AG04450 (cell line): Measurements from ENCODE around the gene MFSD6. TPM values are rescaled to one million over a fixed set of nuclear protein-coding genes. Genes with fewer than 3 reads are reported as not detected.

Experiments
- CTCF ChIA-PET: fragments of 300-600, 350-600 bp; formaldehyde crosslinking; extraction: SDS; loops from one replicate; lab custom pipeline; 2022; ENCODE audit warnings: antibody characterized with exemption, inconsistent platforms; lab: Charles Lee
- POLR2A ChIA-PET: fragments of 350-600 bp; formaldehyde crosslinking; extraction: SDS; loops from one replicate; lab custom pipeline; 2021; ENCODE audit warnings: antibody characterized with exemption, inconsistent platforms; lab: Yijun Ruan, JAX
- DNase-seq: peaks from one replicate; pipeline ENCODE4 v3.0.0-alpha.2; 2011; ENCODE audit warnings: low read depth, low spot score
- H3K27ac ChIP-seq: one replicate; pipeline ENCODE4 v1.5.1; 2012; ENCODE audit warnings: low read depth, low read length, control low read depth
- H3K27me3 ChIP-seq: one replicate; pipeline ENCODE4 v1.6.0; 2012; ENCODE audit warnings: low read length; ENCODE audit not compliant: control insufficient read depth, insufficient read depth
- H3K4me3 ChIP-seq: 2 replicates; pipeline ENCODE4 v1.5.1; 2011; ENCODE audit warnings: mild to moderate bottlenecking, low read depth, low read length, control low read depth
- H3K9me3 ChIP-seq: 2 replicates; pipeline ENCODE4 v1.5.1; 2012; ENCODE audit warnings: low read length; ENCODE audit not compliant: control insufficient read depth, insufficient read depth
- CTCF ChIP-seq: IDR thresholded peaks from 2 replicates; pipeline ENCODE4 v1.5.1; 2011; ENCODE audit warnings: low read depth, low read length, control low read depth, inconsistent platforms
- polyA plus RNA-seq: library from polyadenylated mRNA; depleted of rRNA; stranded (reverse); fragments of >200 nt; gene quantifications from 2 replicates; pipeline ENCODE4 v1.2.3, GENCODE V29; 2011

The MFSD6 gene
- polyA plus RNA-seq, 1 experiment = 12.9 TPM

- POLR2A ChIA-PET = interaction anchor here (0.7 kb wide), 1 partner anchor 901 kb away, joined by 4 read pairs; no protein-coding TSS in a partner anchor
- CTCF ChIA-PET = interaction anchor here (0.7 kb wide), 1 partner anchor 9 kb away, joined by 3 read pairs; no protein-coding TSS in a partner anchor
- no peak for TF ChIP-seq CTCF
Measured at GRCh38 chr2:190455358-190456095, 47.4 kb downstream of the MFSD6 start.

GRCh38 chr2:190456833-190457232 is 48.7 kb downstream of the MFSD6 start:
- CTCF ChIA-PET = no interaction called here
- POLR2A ChIA-PET = no interaction called here
- no peak for DNase-seq
- no peak overlapping the region for H3K27ac ChIP-seq
- no peak for TF ChIP-seq CTCF
- no peak overlapping the region for H3K4me3 ChIP-seq
- H3K27me3 ChIP-seq = no peaks in the 10 kb centered on the region
- no peaks in the 10 kb centered on the region for H3K9me3 ChIP-seq

More at GRCh38 chr2:190455358-190456095, 47.4 kb downstream of the MFSD6 start:
- no peaks in the 10 kb centered on the region for H3K27me3 ChIP-seq
- H3K4me3 ChIP-seq = no peak overlapping the region
- no peak overlapping the region for H3K27ac ChIP-seq
- no peak for DNase-seq
- no peaks in the 10 kb centered on the region for H3K9me3 ChIP-seq

- no peak for DNase-seq
- Histone ChIP-seq H3K27me3 (no peaks in the 10 kb centered on the region), H3K4me3 (no peak overlapping the region), H3K9me3 (no peaks in the 10 kb centered on the region), H3K27ac (no peak overlapping the region)
- TF ChIP-seq CTCF = no peak
- CTCF ChIA-PET = interaction anchor here (0.7 kb wide), 1 partner anchor 877 kb away, joined by 3 read pairs; the partner anchor contains the start of gene SLC40A1
- POLR2A ChIA-PET = no interaction called here
Measured at GRCh38 chr2:190457256-190457655, 49.1 kb downstream of the MFSD6 start.

- Histone ChIP-seq H3K27ac (no peak overlapping the region), H3K9me3 (no peaks in the 10 kb centered on the region), H3K27me3 (no peaks in the 10 kb centered on the region), H3K4me3 (no peak overlapping the region)
- ChIA-PET CTCF (no interaction called here), POLR2A (no interaction called here)
- DNase-seq = no peak
- no peak for TF ChIP-seq CTCF
Measured at GRCh38 chr2:190458352-190459107, 50.4 kb downstream of the MFSD6 start.

- Histone ChIP-seq H3K9me3 (no peaks in the 10 kb centered on the region), H3K4me3 (no peak overlapping the region), H3K27me3 (no peaks in the 10 kb centered on the region), H3K27ac (no peak overlapping the region)
- POLR2A ChIA-PET = no interaction called here
- CTCF ChIA-PET = no interaction called here
- TF ChIP-seq CTCF = no peak
- DNase-seq = no peak
Measured at GRCh38 chr2:190459881-190460280, 51.7 kb downstream of the MFSD6 start.
